ENCODE measurements around the gene TNFAIP2. TPM values are rescaled to one million over a fixed set of nuclear protein-coding genes. Genes with fewer than 3 reads are reported as not detected.
"Not testable (repeated sequence)": the region's sequence is repeated elsewhere in the genome, so short reads cannot be mapped to it uniquely, and the experiment has no call there.

Gene TNFAIP2
- total RNA-seq, 2 experiments from 2014 or later, result 1.7 to 1.8 TPM

GRCh38 chr14:103142026-103142425, 18.8 kb downstream of the TNFAIP2 start:
- Mint-ChIP-seq H3K27ac (no peak overlapping the region), H3K9me3 (ENCODE audit: low read depth) (no peaks in the 10 kb centered on the region), H3K4me3 (no peak overlapping the region), H3K36me3 (ENCODE audit: low read depth) (no peaks in the 10 kb centered on the region), H3K27me3 (peaks cover 35% of the 10 kb centered on the region), H3K4me1 (no peaks in the 10 kb centered on the region)
- ATAC-seq (no peak), DNase-seq (no peak)
- intact Hi-C loops (cut with DNase I, micrococcal nuclease), result no loop called here
- POLR2A ChIA-PET, result no interaction called here
- CTCF ChIA-PET, result interaction anchor here (0.6 to 1.9 kb wide), 4 partner anchors 37 to 129 kb away, joined by 3 to 13 read pairs (median 4); no protein-coding TSS in a partner anchor

- no peaks in the 10 kb centered on the region for H3K36me3 Mint-ChIP-seq (ENCODE audit: low read depth)
- no peak overlapping the region for H3K4me3 Mint-ChIP-seq
- H3K27ac Mint-ChIP-seq, result no peak overlapping the region
- DNase-seq, result no peak
- no peaks in the 10 kb centered on the region for H3K9me3 Mint-ChIP-seq (ENCODE audit: low read depth)
- POLR2A ChIA-PET, result no interaction called here
- no peak for ATAC-seq
- peaks cover 36% of the 10 kb centered on the region for H3K27me3 Mint-ChIP-seq
- CTCF ChIA-PET, result interaction anchor here (1.1 to 1.9 kb wide), 3 partner anchors 38 to 128 kb away, joined by 4 to 13 read pairs (median 4); no protein-coding TSS in a partner anchor
- H3K4me1 Mint-ChIP-seq, result no peaks in the 10 kb centered on the region
- intact Hi-C loops (cut with DNase I, micrococcal nuclease), result no loop called here
Measured at GRCh38 chr14:103142721-103143302, 19.6 kb downstream of the TNFAIP2 start.

- no peak for ATAC-seq
- CTCF ChIA-PET, result interaction anchor here (1.0 kb wide), 1 partner anchor 9 kb away, joined by 3 read pairs; no protein-coding TSS in a partner anchor
- intact Hi-C loops (cut with DNase I, micrococcal nuclease), result no loop called here
- Mint-ChIP-seq H3K36me3 (ENCODE audit: low read depth) (no peaks in the 10 kb centered on the region), H3K4me3 (no peak overlapping the region), H3K27ac (no peak overlapping the region), H3K27me3 (peaks cover 38% of the 10 kb centered on the region), H3K9me3 (ENCODE audit: low read depth) (no peaks in the 10 kb centered on the region), H3K4me1 (no peaks in the 10 kb centered on the region)
- POLR2A ChIA-PET, result no interaction called here
- DNase-seq, result no peak
Measured at GRCh38 chr14:103143506-103143905, 20.2 kb downstream of the TNFAIP2 start.

GRCh38 chr14:103144085-103144484, 20.8 kb downstream of the TNFAIP2 start:
- POLR2A ChIA-PET, result no interaction called here
- Mint-ChIP-seq H3K4me3 (no peak overlapping the region), H3K27ac (no peak overlapping the region), H3K27me3 (peaks cover 40% of the 10 kb centered on the region), H3K9me3 (ENCODE audit: low read depth) (no peaks in the 10 kb centered on the region), H3K4me1 (no peaks in the 10 kb centered on the region), H3K36me3 (ENCODE audit: low read depth) (no peaks in the 10 kb centered on the region)
- DNase-seq (no peak), ATAC-seq (no peak)
- intact Hi-C loops (cut with DNase I, micrococcal nuclease), result no loop called here
- CTCF ChIA-PET, result interaction anchor here (0.7 to 1.0 kb wide), 2 partner anchors 9 to 44 kb away, joined by 3 to 5 read pairs; no protein-coding TSS in a partner anchor

GRCh38 chr14:103146141-103146709, 23.0 kb downstream of the TNFAIP2 start:
- Mint-ChIP-seq H3K27me3 (peaks cover 31% of the 10 kb centered on the region), H3K9me3 (ENCODE audit: low read depth) (no peaks in the 10 kb centered on the region), H3K4me3 (no peak overlapping the region), H3K27ac (no peak overlapping the region), H3K36me3 (ENCODE audit: low read depth) (no peaks in the 10 kb centered on the region), H3K4me1 (no peaks in the 10 kb centered on the region)
- DNase-seq (no peak), ATAC-seq (no peak)
- intact Hi-C loops (cut with DNase I, micrococcal nuclease), result no loop called here
- CTCF ChIA-PET, result interaction anchor here (0.7 to 0.9 kb wide), 2 partner anchors 135 to 146 kb away, joined by 3 read pairs; no protein-coding TSS in a partner anchor
- POLR2A ChIA-PET, result no interaction called here

GRCh38 chr14:103149351-103150237, 26.3 kb downstream of the TNFAIP2 start:
- DNase-seq (no peak), ATAC-seq (no peak)
- Mint-ChIP-seq H3K4me3 (no peak overlapping the region), H3K9me3 (ENCODE audit: low read depth) (no peaks in the 10 kb centered on the region), H3K27ac (no peak overlapping the region), H3K4me1 (no peaks in the 10 kb centered on the region), H3K27me3 (peaks cover 9% of the 10 kb centered on the region), H3K36me3 (ENCODE audit: low read depth) (no peaks in the 10 kb centered on the region)
- ChIA-PET CTCF (interaction anchor here (0.6 to 1.2 kb wide), 2 partner anchors 15 to 45 kb away, joined by 3 to 4 read pairs; no protein-coding TSS in a partner anchor), POLR2A (interaction anchor here (0.6 kb wide), 1 partner anchor 9 kb away, joined by 3 read pairs; no protein-coding TSS in a partner anchor)
- intact Hi-C loops (cut with DNase I, micrococcal nuclease), result no loop called here

- ChIA-PET CTCF (no interaction called here), POLR2A (interaction anchor here (0.6 kb wide), 1 partner anchor 1896 kb away, joined by 7 read pairs; no protein-coding TSS in a partner anchor)
- Mint-ChIP-seq H3K27ac (no peak overlapping the region), H3K4me1 (no peaks in the 10 kb centered on the region), H3K4me3 (no peak overlapping the region), H3K36me3 (ENCODE audit: low read depth) (no peaks in the 10 kb centered on the region), H3K27me3 (peaks cover 7% of the 10 kb centered on the region), H3K9me3 (ENCODE audit: low read depth) (no peaks in the 10 kb centered on the region)
- intact Hi-C loops (cut with DNase I, micrococcal nuclease), result no loop called here
- DNase-seq, result no peak
- ATAC-seq, result no peak
Measured at GRCh38 chr14:103151270-103151945, 28.1 kb downstream of the TNFAIP2 start.

- Mint-ChIP-seq H3K27me3 (peaks cover 2% of the 10 kb centered on the region), H3K9me3 (ENCODE audit: low read depth) (no peaks in the 10 kb centered on the region), H3K4me1 (no peaks in the 10 kb centered on the region), H3K27ac (no peak overlapping the region), H3K36me3 (ENCODE audit: low read depth) (no peaks in the 10 kb centered on the region), H3K4me3 (no peak overlapping the region)
- DNase-seq (no peak), ATAC-seq (no peak)
- ChIA-PET CTCF (no interaction called here), POLR2A (no interaction called here)
- intact Hi-C loops (cut with DNase I, micrococcal nuclease), result no loop called here
Measured at GRCh38 chr14:103155010-103155409, 31.7 kb downstream of the TNFAIP2 start.

- H3K27ac Mint-ChIP-seq; H3K36me3 Mint-ChIP-seq (ENCODE audit: low read depth); H3K4me1 Mint-ChIP-seq; H3K27me3 Mint-ChIP-seq; DNase-seq; intact Hi-C loops (cut with DNase I, micrococcal nuclease); H3K4me3 Mint-ChIP-seq; CTCF ChIA-PET; ATAC-seq; H3K9me3 Mint-ChIP-seq (ENCODE audit: low read depth); POLR2A ChIA-PET: not testable (repeated sequence)
Measured at GRCh38 chr14:103155416-103155815, 32.2 kb downstream of the TNFAIP2 start.

GRCh38 chr14:103155826-103156394, 32.6 kb downstream of the TNFAIP2 start:
- Mint-ChIP-seq H3K9me3 (ENCODE audit: low read depth) (no peaks in the 10 kb centered on the region), H3K36me3 (ENCODE audit: low read depth) (no peaks in the 10 kb centered on the region), H3K27me3 (no peaks in the 10 kb centered on the region), H3K27ac (no peak overlapping the region), H3K4me1 (no peaks in the 10 kb centered on the region), H3K4me3 (no peak overlapping the region)
- DNase-seq (no peak), ATAC-seq (no peak)
- ChIA-PET POLR2A (no interaction called here), CTCF (no interaction called here)
- intact Hi-C loops (cut with DNase I, micrococcal nuclease), result no loop called here
